Renal pelvis (tissue), 4 donors: ENCODE results near the gene RARB. TPM values are rescaled to one million over a fixed set of nuclear protein-coding genes. Genes with fewer than 3 reads are reported as not detected.

ENCODE experiments used
- DNase-seq: peaks from one replicate; pipeline ENCODE4 v3.0.0-alpha.2; 2013
- polyA plus RNA-seq, 3 donors: library from polyadenylated mRNA; unstranded; fragments of 120-200 nt; gene quantifications; one replicate each; pipeline ENCODE4 v1.2.1, GENCODE V29; 2013; ENCODE audit not compliant: insufficient read length in 3 of 3

RARB gene
- polyA plus RNA-seq, 3 donors: 39.7 to 44.1 (median 42.5) TPM

- DNase-seq: no peak
Observed at GRCh38 chr3:25442486-25442885, 14.4 kb downstream of the RARB start.

- DNase-seq: no peak
Observed at GRCh38 chr3:25444273-25444672, 16.2 kb downstream of the RARB start.

- DNase-seq: no peak
Observed at GRCh38 chr3:25445731-25446130, 17.7 kb downstream of the RARB start.

GRCh38 chr3:25447285-25447684 lies 19.2 kb downstream of the RARB start:
- no peak for DNase-seq

GRCh38 chr3:25447925-25448324 lies 19.9 kb downstream of the RARB start:
- DNase-seq: no peak

- peak; percentile 73 for DNase-seq
Observed at GRCh38 chr3:25448750-25449692, 21.0 kb downstream of the RARB start.

- no peak for DNase-seq
Observed at GRCh38 chr3:25449857-25450256, 21.8 kb downstream of the RARB start.

- DNase-seq: no peak
Observed at GRCh38 chr3:25452192-25452591, 24.1 kb downstream of the RARB start.

- no peak for DNase-seq
Observed at GRCh38 chr3:25452740-25453139, 24.7 kb downstream of the RARB start.

- no peak for DNase-seq
Observed at GRCh38 chr3:25453619-25454004, 25.5 kb downstream of the RARB start.

GRCh38 chr3:25454005-25454927 lies 26.2 kb downstream of the RARB start:
- DNase-seq: peak; percentile 68

GRCh38 chr3:25455441-25456132 lies 27.5 kb downstream of the RARB start:
- DNase-seq: no peak

- no peak for DNase-seq
Observed at GRCh38 chr3:25456723-25457670, 28.9 kb downstream of the RARB start.

GRCh38 chr3:25457671-25458419 lies 29.8 kb downstream of the RARB start:
- no peak for DNase-seq

- no peak for DNase-seq
Observed at GRCh38 chr3:25458420-25458814, 30.4 kb downstream of the RARB start.

- no peak for DNase-seq
Observed at GRCh38 chr3:25460751-25461150, 32.7 kb downstream of the RARB start.

GRCh38 chr3:25461946-25462345 lies 33.9 kb downstream of the RARB start:
- DNase-seq: no peak

GRCh38 chr3:25462495-25462894 lies 34.4 kb downstream of the RARB start:
- DNase-seq: no peak

GRCh38 chr3:25463836-25464418 lies 35.9 kb downstream of the RARB start:
- no peak for DNase-seq
